GM06990 (cell line): Measurements from ENCODE around the gene MCRIP1.
A peak's percentile ranks its signal among the peaks of the same experiment; 100 is the strongest.

Source experiments
- DNase-seq: peaks from one replicate; pipeline ENCODE4 v3.0.0-alpha.2; 2011; ENCODE audit not compliant: insufficient read length; ENCODE audit errors: extremely low read depth
- H3K27me3 ChIP-seq: replicated peaks from 2 replicates; pipeline ENCODE4 v1.6.0; 2011; ENCODE audit warnings: low read length; ENCODE audit not compliant: control insufficient read depth, insufficient read depth
- H3K36me3 ChIP-seq: 2 replicates; pipeline ENCODE4 v1.5.1; 2011; ENCODE audit warnings: low read length; ENCODE audit not compliant: control insufficient read depth, insufficient read depth
- H3K4me3 ChIP-seq: replicated peaks from 2 replicates; pipeline ENCODE4 v1.5.1; 2011; ENCODE audit warnings: low read depth, mild to moderate bottlenecking, control low read depth, low read length
- TF ChIP-seq, protein P1 (sequence below): IDR thresholded peaks from 2 replicates; pipeline ENCODE4 v1.5.1; 2011; ENCODE audit warnings: low read length, control low read depth, mild to moderate bottlenecking, inconsistent platforms; ENCODE audit not compliant: insufficient read depth, poor library complexity, severe bottlenecking

Gene MCRIP1

GRCh38 chr17:81821603-81822311 lies 11.3 kb downstream of the MCRIP1 start:
- H3K36me3 ChIP-seq: no peaks in the 10 kb centered on the region; the same call in 1 of the 2 replicates
- DNase-seq: no peak
- no peak overlapping the region for H3K4me3 ChIP-seq
- no peaks in the 10 kb centered on the region for H3K27me3 ChIP-seq
- TF ChIP-seq, protein P1, sequence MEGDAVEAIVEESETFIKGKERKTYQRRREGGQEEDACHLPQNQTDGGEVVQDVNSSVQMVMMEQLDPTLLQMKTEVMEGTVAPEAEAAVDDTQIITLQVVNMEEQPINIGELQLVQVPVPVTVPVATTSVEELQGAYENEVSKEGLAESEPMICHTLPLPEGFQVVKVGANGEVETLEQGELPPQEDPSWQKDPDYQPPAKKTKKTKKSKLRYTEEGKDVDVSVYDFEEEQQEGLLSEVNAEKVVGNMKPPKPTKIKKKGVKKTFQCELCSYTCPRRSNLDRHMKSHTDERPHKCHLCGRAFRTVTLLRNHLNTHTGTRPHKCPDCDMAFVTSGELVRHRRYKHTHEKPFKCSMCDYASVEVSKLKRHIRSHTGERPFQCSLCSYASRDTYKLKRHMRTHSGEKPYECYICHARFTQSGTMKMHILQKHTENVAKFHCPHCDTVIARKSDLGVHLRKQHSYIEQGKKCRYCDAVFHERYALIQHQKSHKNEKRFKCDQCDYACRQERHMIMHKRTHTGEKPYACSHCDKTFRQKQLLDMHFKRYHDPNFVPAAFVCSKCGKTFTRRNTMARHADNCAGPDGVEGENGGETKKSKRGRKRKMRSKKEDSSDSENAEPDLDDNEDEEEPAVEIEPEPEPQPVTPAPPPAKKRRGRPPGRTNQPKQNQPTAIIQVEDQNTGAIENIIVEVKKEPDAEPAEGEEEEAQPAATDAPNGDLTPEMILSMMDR: peak; percentile 31

- TF ChIP-seq, protein P1: no peak
- no peak for DNase-seq
- H3K4me3 ChIP-seq: no peak overlapping the region
- no peaks in the 10 kb centered on the region for H3K27me3 ChIP-seq
- no peaks in the 10 kb centered on the region; the same call in 1 of the 2 replicates for H3K36me3 ChIP-seq
Measured at GRCh38 chr17:81821147-81821546, 11.9 kb downstream of the MCRIP1 start.

DNA sequence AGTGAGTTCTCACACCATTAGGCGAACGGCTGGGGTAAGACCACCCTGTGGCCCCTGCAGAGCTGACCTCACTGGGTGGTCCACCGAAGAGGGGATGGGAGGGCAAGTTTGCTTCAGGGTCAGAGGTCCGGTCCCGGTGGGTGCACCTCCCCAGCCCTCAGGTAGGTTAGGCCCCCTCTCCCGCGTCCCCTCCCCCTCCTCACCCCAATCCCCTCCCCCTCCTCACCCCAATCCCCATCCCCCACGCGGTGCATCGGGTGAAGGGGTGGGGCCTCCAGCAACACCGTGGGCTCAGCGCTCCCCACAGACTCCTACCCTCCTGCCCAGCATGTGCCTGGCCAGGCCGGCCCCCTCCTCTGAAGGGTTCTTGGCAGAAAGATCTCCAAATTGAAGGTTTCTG lies 13.4 kb downstream of the MCRIP1 start:
- H3K4me3 ChIP-seq: no peak overlapping the region
- no peaks in the 10 kb centered on the region for H3K27me3 ChIP-seq
- DNase-seq: no peak
- TF ChIP-seq, protein P1: no peak
- H3K36me3 ChIP-seq: no peaks in the 10 kb centered on the region; the same call in 1 of the 2 replicates

DNA sequence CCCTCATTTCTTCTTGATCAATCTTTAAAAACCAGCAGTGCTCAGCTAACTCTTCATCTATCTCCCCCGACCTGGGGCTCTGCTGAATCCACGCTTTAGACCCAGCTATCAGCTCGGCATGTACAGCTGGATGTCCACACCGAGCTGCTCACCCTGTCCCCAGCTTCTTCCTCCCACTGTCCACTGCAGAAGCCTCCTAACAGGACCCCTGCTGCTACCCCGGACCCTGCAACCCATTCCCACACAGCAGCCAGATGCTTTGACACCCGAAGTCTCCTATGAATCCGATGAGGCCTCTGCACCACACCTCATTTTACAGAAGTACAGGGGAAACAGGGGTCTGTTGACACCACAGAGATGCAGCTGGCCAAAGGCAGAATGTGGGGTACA lies 15.3 kb downstream of the MCRIP1 start:
- Histone ChIP-seq H3K27me3 (no peaks in the 10 kb centered on the region), H3K36me3 (no peaks in the 10 kb centered on the region), H3K4me3 (no peak overlapping the region)
- TF ChIP-seq, protein P1: no peak
- DNase-seq: no peak

DNA sequence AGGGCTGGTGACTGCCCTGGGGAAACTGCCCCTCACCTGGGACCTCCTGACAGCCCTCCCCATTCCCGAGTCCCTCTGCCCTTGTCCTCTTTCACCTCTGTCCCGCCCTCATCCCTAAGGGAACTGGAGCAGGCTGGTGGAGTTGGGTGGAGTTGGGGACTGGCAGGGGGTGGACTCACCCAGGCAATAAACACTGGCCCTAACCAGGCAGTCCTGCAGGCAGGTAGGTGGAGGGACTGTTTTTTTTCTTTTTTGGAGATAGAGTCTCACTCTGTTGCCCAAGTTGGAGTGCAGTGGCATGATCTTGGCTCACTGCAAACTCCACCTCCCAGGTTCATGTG lies 17.5 kb downstream of the MCRIP1 start:
- Histone ChIP-seq H3K36me3 (no peaks in the 10 kb centered on the region), H3K27me3 (no peaks in the 10 kb centered on the region), H3K4me3 (no peak overlapping the region)
- TF ChIP-seq, protein P1: no peak
- no peak for DNase-seq
